Cerebellar cortex (tissue), 1 donor: ENCODE data around the gene IGLL5.

Experiments
- DNase-seq: peaks from one replicate; pipeline ENCODE4 v3.0.0-alpha.2; 2015; ENCODE audit warnings: low spot score

IGLL5 gene

GRCh38 chr22:22863001-22863400, 24.6 kb upstream of the IGLL5 start:
- DNase-seq, result no peak

DNA sequence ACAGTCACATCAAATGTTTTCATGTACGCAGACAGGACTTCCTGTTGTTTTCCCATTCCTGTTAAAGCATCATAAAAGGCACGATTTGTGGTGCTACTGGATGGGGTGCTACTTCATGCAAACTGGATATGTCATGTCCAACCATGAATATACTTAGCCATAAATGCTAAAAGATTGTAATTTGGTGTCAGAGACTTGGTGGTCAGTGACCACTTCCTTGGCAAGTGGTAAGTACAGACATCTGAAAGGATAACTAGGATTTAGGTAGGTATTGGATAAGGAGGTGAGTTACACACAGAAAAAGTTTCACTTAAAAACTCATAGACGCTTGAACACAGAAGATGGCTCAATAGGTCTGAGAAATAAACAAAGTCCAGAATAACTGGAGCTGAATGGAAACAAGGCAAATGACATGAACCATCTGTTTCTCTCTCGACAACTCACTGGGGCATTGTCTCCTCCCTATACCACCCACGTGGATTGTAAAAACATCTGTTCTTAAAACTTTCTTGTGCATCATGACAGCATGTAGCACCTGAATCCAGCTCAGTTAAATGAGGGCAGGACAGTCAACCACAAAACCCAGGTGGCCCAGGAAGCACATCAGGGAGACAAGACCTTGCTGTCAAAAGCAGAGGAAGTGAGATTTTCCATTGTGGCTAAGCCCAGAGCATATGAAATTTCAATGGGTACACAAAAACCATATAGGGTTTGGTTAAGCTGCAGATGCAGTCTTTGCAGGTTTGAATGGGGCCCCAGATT, 22.1 kb upstream of the IGLL5 start:
- DNase-seq, result no peak

GRCh38 chr22:22866381-22867111, 21.1 kb upstream of the IGLL5 start:
- DNase-seq, result no peak

- DNase-seq, result no peak
Measured at GRCh38 chr22:22867996-22868715, 19.5 kb upstream of the IGLL5 start.

- DNase-seq, result no peak
Measured at GRCh38 chr22:22870577-22871404, 16.8 kb upstream of the IGLL5 start.

DNA sequence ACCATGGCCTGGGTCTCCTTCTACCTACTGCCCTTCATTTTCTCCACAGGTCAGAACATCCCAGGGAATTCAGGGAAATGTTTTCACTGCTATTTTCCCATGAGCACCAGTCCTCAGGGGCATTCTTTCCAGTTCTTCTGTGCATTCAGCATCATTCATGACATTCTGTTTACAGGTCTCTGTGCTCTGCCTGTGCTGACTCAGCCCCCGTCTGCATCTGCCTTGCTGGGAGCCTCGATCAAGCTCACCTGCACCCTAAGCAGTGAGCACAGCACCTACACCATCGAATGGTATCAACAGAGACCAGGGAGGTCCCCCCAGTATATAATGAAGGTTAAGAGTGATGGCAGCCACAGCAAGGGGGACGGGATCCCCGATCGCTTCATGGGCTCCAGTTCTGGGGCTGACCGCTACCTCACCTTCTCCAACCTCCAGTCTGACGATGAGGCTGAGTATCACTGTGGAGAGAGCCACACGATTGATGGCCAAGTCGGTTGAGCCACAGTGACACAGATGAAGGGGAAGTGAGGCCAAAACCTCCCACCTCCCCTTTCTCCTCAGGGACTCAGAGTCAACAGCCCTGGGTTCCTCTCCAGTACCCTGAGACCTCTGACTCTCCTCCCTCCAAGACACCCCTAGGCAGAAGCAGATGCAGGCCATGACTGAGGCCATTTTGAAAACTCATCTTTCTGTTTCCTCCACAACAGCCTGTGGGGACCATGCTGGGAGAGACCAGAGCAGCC, 15.9 kb upstream of the IGLL5 start:
- no peak for DNase-seq

GRCh38 chr22:22872722-22873708, 14.6 kb upstream of the IGLL5 start:
- DNase-seq, result no peak

DNA sequence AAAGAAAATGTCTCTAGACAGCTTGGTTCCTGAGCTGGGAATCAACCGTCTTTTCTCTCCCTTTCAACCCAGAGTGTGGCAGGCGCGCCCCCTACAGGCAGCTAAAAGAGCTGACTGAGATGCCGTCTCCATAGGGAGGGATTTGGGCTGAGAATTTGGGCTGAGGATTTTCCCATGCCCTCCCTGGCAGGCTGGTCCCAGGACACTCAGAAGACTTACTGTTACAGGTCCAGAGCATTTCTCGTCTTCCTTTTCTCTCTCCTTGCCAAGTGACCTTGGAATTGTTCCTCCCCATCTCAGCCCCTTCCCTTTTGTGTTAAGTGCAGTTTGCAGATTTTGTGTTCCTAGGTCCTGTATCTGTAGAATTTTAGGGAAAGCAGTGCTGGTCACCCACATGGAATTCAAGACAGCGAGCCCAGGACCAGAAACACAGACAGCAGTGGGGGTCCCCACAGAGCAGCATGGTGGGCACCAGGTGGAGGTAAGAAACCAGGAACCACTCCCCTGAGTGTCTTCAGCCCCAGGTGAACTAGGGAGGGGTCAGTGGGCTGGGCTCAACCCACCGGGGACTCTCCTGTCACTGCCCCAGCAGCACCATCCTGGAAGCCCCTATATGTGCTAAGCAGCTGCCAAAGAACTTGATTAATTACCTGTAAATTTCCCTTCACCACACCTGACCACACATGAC, 9.9 kb upstream of the IGLL5 start:
- DNase-seq, result peak; percentile 61

GRCh38 chr22:22878211-22878570, 9.4 kb upstream of the IGLL5 start:
- no peak for DNase-seq

GRCh38 chr22:22878801-22879674, 8.6 kb upstream of the IGLL5 start:
- no peak for DNase-seq

GRCh38 chr22:22879675-22880155, 7.9 kb upstream of the IGLL5 start:
- no peak for DNase-seq

DNA sequence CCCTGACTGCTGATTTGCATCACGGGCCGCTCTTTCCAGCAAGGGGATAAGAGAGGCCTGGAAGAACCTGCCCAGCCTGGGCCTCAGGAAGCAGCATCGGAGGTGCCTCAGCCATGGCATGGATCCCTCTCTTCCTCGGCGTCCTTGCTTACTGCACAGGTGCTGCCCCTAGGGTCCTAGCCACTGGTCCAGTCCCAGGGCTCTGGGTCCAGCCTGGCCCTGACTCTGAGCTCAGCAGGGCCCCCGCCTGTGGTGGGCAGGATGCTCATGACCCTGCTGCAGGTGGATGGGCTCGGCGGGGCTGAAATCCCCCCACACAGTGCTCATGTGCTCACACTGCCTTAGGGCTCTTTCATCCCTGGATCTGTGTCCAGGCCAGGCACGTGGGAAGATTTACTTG, 7.0 kb upstream of the IGLL5 start:
- DNase-seq, result no peak

DNA sequence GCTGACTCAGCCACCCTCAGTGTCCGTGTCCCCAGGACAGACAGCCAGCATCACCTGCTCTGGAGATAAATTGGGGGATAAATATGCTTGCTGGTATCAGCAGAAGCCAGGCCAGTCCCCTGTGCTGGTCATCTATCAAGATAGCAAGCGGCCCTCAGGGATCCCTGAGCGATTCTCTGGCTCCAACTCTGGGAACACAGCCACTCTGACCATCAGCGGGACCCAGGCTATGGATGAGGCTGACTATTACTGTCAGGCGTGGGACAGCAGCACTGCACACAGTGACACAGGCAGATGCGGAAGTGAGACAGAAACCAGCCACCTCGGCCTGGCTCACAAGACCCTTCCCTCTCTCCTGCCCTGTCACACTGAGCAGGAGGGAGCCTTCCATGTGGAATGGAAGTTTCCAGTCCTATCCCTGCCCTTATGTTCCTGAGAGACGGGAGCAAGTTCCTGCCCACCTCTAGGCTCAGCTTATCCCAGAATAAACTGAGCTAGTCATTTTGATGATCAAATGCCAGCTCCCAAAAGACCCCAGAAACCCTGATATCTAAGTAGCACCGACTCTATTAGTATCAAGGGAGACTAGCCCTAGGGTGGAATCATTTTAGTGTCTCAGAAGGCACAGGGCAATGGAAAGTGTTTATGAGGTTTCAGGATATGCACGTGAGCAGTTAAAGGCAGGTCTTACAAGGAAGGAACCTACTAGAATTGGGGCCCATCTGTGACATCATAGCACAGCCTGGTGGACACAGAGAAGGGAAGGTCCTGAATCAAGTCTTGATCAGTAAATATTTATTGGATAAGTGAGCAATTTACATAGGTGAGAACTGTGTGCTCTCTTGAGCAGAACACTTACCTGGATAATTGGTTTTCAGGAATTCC, 6.3 kb upstream of the IGLL5 start:
- no peak for DNase-seq

DNA sequence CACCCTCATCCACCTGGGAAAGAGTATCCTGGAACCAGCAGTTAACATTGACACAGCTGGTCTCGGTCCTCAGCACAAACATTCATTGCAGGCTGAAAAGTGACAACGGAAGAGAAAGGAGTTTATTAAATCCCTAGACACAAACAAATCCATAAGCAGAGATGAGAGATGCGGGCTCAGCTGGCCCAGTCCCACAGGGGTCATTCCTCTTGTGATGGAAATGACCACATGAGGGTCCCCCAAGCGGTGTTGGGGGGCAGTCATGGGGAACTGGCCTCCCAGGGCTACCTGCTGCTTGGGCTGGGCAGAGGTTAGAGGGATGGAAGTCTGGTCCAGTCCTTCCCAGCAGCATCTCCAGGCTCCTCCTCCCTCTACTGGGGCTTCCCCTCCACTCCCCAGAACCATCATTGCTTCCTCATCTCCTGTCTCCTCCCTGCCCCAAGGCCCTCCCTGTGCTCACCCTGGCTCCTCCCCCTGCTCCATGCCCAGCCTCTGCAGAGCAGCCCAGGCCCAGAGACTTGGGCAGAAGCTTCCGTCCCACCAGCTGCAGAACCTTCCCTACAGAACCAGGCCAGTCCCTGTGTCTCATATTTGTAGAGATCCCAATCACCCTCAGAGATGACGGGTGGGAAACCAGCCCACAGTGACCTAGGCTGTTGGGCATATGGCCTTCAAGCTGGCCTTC, 5.4 kb upstream of the IGLL5 start:
- DNase-seq, result no peak

DNA sequence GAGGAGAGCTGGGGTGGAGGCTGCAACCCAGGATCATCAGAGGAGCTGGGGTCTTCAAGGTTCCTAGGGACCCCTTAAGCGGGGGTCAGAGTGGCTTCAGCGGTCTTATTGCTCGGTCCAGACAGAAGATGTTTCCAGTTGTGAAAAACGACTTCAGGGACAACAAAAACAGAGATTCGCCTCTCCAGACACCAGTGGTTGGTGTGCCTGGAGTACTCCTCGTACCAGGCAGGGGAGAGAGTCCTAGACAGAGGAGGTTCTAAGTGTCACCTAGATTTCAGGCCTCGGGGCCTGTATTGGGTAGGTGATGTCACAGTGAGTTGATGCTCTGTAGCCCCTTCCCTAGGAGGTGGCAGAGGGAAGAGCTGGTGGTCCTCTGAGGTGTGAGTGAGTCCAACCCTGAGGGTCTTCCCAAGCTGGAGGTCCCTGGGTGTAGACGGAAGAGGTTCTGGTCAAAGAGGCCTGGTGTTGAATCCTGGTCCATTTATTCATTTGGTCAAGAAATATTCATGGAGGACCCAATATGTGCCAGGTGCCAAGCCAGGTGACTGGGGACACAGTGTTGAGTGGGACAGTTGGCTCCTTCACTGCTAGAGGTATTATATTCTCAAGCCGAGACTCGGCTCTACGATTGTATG, 4.4 kb upstream of the IGLL5 start:
- DNase-seq, result no peak
